Activated CD8-positive, alpha-beta memory T cell treated with anti-CD3 and anti-CD28 coated beads for 4 hours (primary cell): ENCODE data around the gene RPL22.
A peak's percentile ranks its signal among the peaks of the same experiment; 100 is the strongest.

Experiments
- DNase-seq, 2 donors: peaks; one replicate each; pipeline ENCODE4 v3.0.0-alpha.2; 2020; ENCODE audit warnings: low read depth in 2 of 2

Gene RPL22

GRCh38 chr1:6152181-6152580, 47.2 kb downstream of the RPL22 start:
- DNase-seq = no peak

DNA sequence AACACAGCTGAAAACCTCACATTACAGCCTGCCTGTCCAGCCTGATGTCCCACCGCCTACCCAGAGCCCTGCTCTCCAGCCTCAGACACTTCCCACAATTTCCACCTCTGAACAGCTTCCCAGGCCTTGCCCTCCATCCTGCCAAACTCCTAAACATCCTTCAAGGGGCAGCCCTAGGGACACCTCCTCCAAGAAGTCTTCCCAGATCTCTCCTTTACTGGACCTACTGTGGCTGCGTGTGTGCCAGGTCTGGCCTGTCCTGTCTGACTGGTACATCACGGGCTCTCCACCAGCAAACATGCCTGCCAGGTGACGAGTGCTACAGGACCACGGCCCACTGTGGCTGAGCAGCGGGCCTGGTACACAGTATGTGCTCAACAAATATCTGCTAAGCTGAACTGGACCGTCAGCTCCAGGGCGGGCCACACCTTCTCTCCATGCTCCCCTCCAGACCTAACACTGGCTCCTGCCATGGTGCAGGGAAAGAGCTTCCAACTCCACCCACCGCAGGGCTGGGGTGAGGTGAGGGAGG, 48.0 kb downstream of the RPL22 start:
- no peak for DNase-seq

DNA sequence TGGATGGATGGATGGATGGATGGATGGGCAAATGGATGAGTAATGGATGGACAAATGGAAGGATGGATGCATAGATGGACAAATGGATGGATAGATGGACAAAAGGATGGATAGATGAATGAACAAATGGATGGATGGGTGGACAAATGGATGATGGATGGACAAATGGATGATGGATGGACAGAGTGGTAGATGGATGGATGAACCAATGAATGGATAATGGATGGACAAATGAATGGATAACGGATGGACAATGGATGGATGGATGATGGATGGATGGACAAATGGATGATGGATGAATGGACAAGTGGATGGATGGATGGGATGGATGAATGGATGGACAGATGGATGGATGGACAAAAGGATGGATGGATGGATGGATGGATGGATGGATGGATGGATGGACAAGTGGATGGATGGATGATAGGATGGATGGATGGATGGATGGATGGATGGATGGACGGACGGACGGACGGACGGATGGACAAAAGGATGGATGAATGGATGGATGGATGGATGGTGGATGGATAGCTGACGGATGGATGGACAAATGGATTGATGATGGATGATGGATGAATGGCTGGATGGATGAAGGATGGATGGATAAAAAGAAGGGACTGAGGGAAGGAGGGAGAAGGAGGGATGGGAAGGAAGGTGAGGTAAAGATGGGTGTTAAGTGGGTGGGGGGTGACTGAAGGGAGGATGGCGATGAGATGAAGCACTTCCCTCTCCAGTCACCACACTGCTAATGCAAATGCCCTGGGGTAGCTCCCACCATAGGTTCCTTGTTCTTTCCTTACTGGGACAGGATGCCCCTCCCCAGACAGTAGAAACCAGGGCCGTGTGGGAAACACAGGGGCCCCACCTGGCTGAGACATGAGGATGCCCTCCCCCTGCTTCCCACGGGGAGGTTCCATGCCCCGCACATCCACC, 49.1 kb downstream of the RPL22 start:
- DNase-seq = no peak

- DNase-seq = no peak
Measured at GRCh38 chr1:6149597-6149996, 49.8 kb downstream of the RPL22 start.

- DNase-seq = peak; percentile 30 to 44
Measured at GRCh38 chr1:6148497-6149241, 50.7 kb downstream of the RPL22 start.

GRCh38 chr1:6145864-6146410, 53.5 kb downstream of the RPL22 start:
- DNase-seq = no peak

DNA sequence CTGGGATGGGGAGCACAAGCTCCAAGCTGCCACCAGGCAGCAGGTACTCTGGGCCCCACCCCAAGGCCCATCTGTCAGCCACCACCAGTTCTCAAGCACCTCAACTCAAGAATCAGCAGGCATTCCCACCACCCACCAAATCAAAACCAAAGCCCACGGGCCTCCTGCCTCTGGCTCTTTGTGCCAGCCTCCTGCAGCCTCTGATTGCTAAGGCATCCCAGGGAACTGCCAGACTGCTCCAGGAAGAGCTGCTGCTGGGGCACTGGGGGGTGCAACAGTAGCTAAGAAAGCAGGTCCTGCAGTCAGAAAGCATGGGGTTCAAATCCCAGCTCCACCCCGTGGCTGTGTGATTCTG, 54.0 kb downstream of the RPL22 start:
- no peak for DNase-seq

DNA sequence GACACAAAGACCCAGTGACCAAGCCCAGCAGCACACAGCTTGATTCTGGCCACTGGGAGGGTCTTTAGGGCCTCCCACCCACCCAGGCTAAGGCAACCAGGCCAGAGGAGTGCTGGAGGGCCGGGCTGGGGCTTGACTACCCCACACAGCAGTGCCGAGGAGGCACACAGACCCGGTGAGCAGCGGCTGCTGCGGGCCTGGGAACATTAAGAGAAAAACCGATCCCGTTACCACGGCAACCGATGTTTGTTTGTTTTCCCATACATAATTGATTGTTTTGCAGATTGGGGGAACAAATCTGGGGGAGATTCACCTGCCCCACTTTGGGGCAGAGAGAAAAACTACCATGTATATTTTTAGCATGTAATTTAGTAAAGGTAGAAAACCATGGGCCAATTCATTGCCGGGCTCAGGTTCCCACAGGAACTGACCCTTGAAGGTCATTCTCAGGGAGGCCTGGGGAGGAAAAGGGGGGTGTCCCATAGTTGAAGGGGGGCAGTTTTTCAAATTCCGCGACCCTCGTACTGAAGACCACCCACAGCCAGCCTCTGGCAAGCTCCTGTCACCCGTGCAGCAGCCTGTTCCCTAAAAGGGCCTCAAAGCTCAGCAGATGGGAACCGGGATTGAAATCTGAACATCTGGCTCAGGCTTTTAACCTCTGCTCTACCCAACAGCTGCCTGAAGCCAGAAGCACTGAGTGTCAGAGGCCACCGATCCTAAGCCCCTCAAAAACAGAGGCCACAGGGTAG, 54.6 kb downstream of the RPL22 start:
- DNase-seq = no peak

DNA sequence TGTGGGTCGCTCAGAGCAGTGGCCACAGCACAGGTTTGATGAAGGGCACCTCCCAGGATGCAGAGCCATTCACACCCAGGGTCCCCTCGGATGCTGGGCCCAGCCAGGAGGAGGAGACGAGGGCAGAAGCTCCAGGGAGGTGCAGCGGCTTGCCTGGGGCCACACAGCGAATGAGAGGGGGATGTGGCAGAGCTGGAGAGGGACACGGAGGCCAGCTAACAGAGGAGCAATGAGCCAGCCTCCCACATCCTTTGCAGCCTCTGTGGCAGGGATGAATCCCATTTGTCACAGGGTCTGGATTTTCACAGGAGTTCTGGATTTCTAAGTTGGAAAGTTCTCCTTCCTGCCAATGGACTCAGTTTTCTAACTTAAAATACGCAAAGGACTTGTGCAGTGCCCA, 55.2 kb downstream of the RPL22 start:
- no peak for DNase-seq

GRCh38 chr1:6143395-6143794, 56.0 kb downstream of the RPL22 start:
- no peak for DNase-seq

- no peak for DNase-seq
Measured at GRCh38 chr1:6142734-6143133, 56.7 kb downstream of the RPL22 start.

GRCh38 chr1:6142036-6142621, 57.3 kb downstream of the RPL22 start:
- no peak for DNase-seq

- no peak for DNase-seq
Measured at GRCh38 chr1:6141592-6141991, 57.8 kb downstream of the RPL22 start.

GRCh38 chr1:6140413-6140812, 59.0 kb downstream of the RPL22 start:
- DNase-seq = no peak

DNA sequence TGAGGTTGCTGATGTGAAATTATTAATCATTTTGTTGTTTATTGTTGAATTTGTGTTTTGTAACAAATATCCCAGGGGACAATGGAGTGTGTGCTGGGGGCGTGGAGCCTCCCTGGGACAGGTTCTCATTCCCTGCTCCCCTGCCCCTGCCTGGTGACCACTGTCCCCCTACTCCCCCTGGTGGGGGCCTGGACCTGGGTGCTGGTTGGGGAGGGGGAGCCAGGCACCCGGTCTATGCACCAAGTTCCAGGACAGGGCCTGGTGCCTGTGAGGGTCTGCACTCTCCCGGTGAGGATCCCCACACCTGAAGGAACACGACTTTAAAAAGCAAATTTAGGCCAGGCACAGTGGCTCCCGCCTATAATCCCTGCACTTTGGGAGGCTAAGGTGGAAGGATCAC, 61.6 kb downstream of the RPL22 start:
- DNase-seq = no peak

DNA sequence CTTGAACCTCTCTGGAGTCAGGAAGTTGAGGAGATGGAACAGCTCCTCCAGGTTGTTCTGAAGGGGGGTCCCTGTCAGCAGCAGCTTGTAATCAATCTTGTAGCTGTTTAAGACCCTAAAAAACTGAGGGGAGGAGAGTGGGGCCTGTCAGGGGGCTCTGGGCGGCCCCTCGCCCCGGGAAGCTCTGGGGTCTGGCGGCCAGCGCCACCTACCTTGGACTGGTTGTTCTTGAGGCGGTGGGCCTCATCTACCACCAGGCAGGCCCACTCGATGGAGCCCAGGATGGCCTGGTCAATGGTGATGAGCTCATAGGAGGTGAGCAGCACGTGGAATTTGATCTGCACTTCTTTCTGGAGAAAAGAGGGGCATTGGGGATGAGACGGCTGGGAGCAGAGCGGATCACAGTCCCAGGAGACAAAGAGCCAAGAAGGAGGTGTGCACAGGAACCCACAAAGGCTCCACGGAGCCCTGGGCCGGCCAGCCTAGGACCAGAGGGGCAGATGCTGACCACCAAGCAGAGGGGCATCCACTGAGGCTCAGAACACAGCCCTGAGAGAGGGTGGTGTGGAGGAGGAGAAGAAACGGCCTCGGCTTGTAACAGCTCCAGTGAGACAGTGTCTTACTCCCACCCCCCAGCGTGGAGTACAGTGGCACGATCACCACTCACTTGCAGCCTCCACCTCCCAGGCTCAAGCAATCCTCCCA, 62.7 kb downstream of the RPL22 start:
- no peak for DNase-seq
